HG02852 (cell line): Measurements from ENCODE around the gene C10orf62.
"Not testable (repeated sequence)": the region's sequence is repeated elsewhere in the genome, so short reads cannot be mapped to it uniquely, and the experiment has no call there.

Source experiments
- ATAC-seq: cut with Tn5 transposase; IDR thresholded peaks from one replicate; pipeline ENCODE4 v1.9.1; 2021; ENCODE audit warnings: mild to moderate bottlenecking, moderate library complexity; ENCODE audit not compliant: unreplicated experiment

Gene C10orf62, protein sequence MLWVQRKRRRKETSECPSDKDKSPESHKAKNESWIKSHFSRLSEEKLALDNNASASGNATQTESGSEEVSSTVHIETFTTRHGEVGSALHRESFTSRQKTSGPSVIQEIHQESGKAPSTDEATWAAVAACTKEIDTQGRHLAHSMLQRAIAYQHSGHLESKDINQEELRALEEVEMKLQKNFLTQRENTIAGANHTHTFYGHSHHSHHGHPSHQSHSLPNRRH

DNA sequence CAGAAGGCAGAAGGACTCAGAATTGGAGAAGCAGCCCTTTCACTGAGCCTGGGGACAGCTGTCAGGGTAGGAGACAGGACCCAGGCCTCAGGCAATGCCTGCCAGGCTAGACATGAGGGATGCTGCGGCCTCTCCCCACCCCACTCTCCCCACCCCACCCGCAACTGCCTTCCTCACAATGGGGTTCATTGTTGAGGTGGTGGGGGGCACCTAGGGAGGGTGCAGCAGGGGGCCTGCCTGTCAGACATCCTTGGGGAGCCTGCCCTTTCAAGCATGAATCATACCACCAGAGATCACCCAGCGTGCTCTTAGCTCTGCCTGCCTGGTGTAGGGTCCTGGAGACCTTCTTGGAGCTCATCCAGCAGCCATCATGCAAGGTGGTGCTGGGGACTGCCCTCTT, at the start of gene C10orf62:
C10orf62 (plus strand) TSS at position 243 of the 400 bp plus-strand sequence. CDS start 177 bp downstream, outside the sequence.
- no peak for ATAC-seq

DNA sequence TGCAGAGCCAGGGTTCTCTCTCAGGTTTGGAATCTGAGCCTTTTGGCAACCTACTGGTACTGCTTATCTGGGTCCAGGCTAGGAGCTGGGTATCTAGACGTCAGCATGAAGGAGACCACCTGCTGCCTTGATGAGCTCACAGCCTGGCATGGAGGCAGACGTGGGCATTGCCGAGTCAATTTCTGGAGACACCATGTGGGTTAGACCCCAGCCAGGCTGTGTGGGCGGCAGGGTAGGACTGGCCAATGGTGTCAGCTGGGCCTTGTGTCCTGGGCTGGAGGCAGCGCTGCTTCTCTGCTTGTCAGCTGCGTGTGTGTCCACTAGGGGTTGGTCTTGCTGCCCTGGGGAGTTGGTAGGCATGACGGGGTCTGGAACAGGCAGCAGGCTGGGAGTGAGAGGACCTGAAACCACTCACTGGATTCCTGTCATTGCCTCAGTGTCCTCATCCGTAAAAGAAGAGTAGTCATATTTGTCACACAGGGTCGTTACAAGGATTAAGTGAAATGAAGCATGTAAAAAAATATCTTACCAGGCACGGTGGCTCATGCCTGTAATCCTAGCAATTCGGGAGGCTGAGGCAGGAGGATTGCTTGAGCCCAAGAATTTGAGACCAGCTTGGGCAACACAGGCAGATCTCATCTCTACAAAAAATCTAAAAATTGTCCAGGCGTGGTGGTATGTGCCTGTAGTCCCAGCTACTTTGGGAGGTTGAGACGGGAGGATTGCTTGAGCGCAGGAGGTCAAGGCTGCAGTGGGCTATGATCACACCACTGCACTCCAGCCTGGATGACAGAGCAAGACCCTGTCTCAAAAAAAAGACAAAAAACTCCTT, 48.6 kb upstream of the C10orf62 start:
- ATAC-seq: no peak

DNA sequence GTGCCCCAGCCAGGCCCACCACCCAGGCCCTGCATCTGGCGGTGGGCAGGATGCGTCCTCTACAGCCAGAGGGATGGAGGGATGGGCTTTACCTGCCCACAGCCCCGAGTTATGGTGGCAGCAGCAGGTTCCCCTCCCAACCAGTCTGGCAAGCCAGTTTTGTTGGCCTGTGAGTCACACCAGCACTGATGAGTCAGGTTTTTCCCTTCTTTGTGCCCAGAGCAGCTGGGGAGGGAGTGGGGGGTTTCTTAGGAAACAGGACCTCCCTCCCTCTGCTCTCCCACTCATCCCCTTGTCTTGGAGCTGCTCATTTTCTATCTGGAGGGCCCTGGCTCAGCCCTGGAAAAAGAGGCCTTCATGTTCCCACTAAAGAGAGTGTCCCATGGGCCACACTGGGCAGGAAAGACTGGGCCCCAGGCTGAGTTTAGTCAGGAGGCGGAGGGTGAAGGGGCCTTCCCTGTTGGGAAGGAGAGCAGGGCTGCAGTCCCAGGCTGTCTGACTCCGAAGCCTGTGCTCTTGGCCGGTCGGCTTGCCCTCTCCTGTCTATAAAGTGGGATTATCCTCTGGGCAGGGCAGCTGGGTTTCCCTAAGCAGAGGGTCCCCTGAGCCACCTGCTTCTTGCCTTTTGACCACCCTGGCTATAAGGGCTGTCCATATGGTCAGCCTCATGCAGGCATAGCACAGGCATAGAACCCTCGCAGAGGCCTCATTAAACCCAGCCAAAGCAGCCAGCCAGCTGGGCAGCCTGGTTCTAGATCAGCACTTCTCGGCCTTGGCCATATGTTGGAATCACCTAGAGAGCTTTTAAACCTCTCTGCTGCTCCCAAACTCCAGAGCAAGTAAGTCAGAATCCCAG, 47.1 kb upstream of the C10orf62 start:
- ATAC-seq: no peak

DNA sequence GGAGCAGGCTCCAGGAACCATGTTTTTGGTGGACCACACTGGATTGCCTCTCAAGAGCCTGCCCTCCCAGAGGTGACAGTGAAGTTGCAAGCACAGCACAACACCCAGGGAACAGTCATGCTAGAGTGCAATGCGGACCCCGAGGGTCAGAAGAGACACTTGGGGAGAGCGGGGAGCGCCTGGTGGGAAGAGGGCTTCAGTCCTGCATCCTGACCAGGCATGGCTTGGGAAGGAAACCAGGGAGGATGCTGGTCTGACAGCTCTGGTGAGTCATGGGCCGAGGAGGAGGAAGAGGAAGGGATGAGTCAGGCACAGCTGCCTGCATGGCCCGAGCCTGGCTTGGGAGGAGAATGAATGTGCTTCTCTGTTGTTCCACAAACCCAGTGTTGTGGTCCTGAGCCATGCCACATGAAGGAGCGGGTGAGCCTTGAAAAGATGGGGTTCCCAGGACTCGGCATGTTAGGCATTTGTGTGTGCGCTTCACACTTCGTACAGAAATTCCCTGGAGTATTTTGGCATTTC, 46.4 kb upstream of the C10orf62 start:
- no peak for ATAC-seq

DNA sequence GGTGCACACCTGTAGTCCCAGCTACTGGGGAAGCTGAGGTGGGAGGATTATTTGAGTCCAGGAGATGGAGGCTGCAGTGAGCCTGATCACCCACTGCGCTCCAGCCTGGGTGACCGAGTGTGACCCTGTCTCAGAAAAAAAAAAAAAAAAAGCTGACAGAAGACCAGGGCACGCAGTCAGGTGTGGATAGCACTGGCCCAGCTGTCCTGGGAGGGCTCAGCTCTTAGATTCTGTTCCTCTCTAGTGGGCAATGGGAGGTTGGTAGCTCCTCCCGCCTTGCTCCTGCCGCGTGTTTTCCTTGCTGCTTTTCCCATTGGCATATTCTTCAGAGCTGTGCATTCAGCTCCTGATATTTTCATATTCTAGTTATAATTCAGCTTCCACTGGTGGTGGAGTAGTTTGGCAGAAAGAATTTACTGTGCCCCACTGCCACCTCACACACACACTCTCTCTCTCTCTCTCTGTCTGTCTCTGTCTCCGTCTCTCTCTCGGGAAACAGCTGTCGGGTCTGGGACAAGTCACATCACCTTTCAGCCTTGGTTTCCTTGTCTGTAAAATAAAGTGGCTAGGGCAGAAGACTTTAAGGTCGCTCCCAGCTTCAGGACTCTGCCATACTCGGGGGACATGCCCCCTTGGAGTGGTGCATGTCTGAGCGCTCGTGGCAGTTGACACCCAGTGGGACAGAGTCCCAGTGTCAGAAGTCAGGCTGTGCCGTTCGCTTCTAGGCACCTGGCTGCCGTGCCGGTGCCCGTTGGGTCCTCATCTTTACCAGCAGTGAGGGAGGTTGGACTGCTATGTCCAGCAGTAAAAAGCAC, 42.9 kb upstream of the C10orf62 start:
- no peak for ATAC-seq

DNA sequence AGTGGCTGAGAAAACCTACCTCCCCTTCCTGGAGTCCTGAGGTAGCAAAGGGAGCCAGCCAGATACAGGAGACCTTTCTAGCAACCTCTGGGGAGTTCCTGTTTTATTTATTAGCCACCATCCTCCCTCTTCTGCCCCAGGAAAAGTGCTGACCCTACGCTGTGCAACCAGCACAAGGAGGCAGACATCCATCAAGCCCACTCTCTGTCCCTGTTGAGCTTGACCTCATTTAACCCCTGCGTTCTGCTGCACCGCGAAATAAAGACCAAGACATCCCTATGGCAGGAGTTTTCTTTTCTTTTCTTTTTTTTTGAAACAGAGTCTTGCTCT, 42.3 kb upstream of the C10orf62 start:
- no peak for ATAC-seq

DNA sequence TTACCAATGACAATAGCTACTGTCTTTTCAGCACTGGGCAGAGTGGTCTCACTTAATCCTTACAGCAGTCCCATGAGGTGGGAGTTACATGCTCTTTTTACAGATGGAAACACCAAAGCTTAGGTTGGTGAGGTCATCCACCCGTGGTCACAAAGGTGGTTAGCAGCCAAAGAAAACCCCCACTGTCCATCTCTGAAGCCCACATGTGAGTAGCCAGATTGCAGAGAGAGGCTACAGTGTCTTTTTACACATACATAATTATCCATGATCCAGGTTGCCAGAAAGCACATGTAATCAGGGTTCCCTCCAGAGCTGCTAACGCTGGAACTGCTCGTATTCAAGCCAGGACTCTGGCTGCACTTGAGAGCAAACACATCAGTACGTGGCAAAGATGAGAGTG, 41.6 kb upstream of the C10orf62 start:
- ATAC-seq: no peak

DNA sequence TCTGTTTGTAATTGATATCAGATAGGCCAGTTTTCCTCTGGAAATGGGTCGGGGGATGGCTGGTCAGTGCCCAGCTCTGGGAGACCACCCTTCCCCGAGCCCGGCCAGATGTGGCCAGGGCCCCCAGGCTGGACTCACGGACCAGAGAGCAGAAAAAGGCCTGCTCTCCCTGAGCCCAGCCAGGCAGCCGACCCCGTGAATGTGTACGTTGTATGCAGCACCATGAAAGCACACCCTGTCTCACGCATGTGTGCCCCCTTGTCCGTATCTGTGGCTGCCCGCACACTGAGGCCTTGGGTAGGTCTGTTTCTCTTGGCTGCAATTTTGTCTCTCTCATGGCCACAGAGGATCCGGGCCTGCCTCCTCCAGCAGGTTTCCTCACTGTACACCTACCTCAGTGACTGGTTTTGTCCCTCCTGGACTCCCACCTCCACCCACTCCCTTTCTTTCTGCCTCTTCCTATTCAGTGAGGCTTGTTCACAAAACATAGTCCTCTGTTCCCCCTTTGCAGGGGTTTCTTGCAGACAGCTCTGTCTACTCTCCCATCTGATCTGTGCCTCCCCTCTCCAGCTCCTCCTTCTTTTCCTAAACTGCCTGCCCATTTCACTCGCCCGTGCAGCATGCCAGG, 40.6 kb upstream of the C10orf62 start:
- no peak for ATAC-seq

DNA sequence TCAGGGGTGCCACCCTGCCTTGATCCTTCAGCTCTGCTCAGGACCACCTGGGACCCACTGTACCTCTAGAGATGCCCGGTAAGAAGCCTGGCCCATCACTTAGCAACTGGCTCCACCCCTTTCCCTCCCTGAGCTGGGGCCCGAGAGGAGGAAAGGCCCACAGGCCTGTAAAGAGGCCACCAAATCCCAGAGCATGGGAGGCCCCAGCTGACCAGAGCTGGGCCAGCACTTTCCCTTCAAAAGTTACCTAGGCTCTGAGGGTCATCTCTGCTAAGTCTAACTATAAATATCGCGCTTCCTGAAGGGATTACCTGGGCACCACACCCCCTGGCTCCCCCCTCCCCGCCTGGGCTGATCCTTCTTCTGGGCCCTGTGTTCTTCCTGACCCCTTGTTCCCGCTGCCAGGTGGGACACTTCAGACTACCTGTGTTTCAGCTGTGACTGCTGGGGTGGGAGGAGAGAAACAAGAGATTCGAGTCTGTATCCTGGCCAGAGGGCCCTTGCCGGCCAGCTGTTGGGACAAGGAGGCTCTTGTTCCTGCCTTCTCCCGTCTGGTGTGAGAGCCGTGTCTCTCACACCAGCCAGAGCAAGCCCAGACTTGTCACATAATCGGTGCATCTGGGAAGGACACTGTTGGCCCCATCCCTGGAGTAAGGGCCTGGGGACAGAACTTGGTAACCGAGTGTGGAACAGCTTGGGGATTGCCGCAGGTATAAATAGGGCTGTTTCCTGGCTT, 39.8 kb upstream of the C10orf62 start:
- no peak for ATAC-seq

DNA sequence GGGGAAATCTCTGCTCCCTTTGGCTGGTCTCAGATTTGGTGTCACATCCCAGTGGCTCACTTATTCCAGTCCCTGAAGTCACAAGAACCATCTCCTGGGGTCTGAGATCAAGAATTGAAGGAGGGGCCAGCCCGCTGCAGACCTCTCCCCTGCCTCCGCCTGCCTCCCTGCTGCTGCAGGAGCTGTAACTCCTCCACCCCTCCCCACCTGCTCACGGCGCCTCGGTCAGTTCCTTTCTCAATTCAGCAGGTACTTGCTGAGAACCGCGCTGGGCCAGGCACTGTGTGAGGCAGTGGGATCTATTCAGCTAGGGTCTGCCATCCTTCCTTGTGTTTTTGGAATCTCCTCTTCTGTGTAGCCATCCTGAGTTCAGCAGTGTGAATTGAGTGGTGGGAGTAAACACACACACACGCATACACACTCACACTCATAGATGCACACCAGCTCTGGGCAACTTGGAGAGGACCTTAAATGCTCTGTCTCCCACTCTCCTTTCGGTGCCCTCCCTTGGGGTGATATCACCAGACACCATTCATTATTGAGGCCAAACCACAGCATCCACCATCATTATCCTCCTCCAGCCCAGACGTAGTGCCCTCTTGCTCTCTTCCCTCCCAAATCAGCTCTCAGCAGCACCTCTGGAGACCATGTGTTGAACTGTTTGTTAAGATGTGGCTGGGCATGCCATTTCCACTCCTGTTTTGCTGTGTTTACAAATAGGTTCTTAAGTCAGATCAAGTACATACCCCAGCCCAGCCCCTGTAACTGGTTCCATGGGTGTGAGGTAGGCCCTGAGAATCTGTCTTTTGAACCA, 39.0 kb upstream of the C10orf62 start:
- ATAC-seq: no peak

DNA sequence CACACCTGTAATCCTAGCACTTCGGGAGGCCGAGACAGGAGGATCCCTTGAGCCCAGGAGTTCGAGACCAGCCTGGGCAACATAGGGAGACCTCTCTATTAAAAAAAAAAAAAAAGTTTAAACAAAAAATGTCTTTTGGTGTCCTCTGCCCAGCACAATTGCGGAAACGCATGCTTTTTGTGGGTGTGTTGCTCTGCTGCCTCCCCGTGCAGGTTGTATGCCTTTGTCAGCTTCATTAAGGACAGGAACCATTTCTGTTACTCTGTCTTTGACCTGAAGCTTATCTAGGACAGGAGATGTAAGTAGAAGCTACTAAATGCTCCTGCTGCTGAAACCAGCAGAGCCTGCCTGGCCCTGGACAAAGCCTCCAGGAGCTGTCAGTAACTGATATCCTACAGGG, 38.2 kb upstream of the C10orf62 start:
- ATAC-seq: no peak

DNA sequence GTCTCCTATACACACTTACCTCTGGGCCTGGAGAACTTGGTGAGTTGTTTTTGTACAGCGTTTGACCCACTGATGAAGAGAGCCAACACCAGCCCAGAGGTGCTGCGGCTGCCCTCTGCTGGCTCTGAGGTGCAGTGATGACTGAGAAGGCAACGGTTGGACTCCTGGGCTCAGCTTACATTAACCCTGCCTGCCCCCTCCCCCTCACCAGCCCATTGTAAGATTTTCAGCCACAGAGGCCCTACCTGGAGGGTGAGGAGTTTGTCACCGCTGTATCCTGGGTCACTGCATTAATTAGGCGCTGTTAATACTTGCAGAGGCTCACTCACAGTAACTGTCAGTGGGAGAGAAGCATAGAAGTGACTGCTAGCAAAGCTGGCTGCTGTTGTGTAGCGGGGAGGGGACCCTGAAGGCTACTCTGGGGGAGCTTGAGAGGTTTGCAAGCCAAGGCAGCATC, 35.9 kb upstream of the C10orf62 start:
- peak; percentile 64 for ATAC-seq

DNA sequence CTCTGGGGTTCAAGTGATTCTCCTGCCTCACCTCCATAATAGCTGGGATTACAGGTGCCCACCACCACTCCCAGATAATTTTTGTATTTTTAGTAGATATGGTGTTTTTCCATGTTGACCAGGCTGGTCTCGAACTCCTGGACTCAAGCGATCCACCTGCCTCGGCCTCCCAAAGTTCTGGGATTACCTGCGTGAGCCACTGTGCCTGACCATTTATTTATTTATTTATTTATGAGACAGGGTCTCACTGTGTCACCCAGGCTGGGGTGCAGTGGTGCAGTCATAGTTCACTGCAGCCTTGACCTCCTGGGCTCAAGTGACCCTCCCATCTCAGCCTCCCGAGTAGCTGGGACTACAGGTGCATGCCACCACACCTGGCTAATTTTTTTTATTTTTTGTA, 35.2 kb upstream of the C10orf62 start:
- not testable (repeated sequence) for ATAC-seq

DNA sequence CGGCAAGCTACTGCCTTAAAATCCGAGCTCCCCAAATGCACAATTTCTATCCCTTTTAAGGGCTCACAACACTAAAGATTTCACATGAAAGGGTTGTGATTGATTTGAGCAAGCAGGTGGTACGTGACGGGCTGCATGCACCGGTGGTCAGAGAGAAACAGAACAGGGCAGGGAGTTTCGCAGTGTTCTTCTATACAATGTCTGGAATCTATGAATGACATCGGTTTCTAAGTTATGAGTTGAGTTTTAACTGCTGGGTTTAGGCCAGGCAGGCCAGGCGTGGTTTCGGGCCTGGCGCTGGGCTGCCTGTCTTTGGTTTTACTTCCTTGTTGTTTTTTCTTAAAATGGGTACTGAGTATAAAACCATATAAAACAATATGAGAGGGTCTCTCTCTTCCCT, 34.0 kb upstream of the C10orf62 start:
- not testable (repeated sequence) for ATAC-seq

DNA sequence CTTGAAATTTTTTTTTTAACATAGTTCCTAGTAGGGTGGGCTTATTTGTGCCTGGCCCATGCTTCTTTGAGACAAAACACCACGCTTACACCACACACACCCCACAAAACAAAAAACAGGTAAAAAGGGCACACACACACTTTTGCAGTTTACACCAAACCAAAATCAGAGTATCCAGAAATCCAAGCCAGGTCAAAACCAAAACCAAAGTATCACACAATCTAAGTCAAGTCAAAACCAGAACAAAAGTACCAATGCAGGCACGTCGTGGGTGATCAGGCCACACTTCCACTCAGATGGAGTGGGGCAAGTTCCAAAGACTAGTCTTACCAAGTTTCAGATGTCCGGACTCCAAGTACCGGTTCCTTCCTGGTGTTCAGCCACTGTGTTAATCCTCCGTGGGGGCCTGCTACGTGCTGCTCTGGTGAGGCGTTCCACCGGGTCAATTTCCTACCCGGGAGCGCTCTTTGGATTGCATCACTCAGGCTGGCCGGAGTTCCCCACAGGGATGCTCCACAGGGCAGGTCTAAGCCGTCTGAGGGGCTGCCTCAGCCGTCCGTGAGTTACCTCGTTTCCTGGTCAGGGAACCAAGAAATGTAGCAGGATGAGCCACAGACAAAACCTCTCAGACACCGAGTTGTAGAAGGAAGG, 28.7 kb upstream of the C10orf62 start:
- ATAC-seq: not testable (repeated sequence)

DNA sequence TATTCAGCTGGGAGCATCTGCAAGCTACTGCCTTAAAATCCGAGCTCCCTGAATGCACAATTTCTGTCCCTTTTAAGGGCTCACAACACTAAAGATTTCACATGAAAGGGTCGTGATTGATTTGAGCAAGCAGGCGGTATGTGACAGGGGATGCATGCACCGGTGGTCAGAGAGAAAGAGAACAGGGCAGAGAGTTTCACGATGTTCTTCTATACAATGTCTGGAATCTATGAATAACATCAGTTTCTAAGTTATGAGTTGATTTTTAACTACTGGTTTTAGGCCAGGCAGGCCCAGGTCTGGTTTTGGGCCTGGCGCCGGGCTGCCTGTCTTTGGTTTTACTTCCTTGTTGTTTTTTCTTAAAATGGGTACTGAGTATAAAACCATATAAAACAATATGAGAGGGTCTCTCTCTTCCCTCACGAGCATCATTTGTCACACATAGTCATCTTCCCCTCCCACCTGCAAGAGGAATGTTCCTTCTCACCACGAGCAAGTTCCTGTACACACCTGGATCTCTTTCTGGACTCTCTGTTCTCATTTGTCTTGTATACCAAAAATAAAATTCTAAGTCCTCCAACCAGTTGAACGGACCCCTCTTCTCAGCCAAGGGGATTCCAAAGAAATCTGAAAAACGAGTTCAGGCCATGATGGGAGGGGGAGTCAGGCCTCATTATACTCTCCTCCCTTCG, 28.0 kb upstream of the C10orf62 start:
- not testable (repeated sequence) for ATAC-seq

DNA sequence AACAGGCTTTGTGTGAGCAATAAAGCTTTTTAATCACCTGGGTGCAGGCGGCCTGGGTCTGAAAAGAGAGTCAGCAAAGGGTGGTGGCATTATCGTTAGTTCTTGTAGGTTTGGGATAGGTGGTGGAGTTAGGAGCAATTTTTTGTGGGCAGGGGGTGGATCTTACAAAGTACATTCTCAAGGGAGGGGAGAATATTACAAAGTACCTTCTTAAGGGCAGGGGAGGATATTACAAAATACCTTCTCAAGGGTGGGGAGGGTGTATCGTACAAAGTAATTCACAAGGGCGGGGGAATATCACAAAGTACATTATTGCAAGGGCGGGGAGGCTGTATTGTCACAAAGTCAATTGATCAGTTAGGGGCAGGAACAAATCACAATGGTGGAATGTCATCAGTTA, 27.2 kb upstream of the C10orf62 start:
- not testable (repeated sequence) for ATAC-seq
